Activated CD8-positive, alpha-beta memory T cell treated with anti-CD3 and anti-CD28 coated beads, Interleukin-2, amount 50 U/mL, for 4 hours (primary cell): ENCODE measurements around the gene KRT33A.

Source experiments
- DNase-seq: peaks from one replicate; pipeline ENCODE4 v3.0.0-alpha.2; 2020

The KRT33A gene

DNA sequence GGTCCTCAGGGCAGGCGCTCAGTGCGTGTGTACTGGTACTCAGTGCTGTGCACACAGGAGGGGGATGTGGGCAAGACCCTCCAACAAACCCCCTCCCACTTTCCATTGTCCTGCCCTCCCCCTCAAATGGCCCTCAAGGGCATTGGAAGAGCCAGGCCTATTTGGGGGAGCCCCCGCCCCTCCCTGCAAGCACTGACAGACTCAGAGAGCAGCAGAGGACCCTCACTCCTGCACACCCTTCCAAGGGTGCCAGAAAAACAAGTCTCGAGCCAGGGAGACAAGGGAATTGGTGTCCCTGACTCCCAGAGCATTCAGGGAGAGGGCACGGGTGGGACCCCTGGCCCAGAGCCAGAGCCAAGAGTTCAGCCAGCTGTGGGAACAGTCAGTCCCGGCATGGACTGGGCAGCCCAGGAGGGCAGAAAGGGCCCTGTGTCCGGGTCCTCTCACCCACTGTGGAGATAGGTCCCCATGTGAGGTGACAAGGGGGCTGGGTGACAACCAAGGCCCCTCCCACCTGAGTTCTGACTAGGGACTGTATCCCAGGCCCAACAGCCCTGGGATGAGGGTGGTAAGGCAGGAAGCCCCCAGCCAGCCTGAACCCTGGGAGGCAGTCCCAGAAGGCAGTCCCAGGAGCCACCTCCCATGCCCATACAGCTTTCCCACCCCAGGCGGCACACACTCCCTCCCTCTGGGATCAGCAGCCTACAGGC lies 23.1 kb downstream of the KRT33A start:
- no peak for DNase-seq

DNA sequence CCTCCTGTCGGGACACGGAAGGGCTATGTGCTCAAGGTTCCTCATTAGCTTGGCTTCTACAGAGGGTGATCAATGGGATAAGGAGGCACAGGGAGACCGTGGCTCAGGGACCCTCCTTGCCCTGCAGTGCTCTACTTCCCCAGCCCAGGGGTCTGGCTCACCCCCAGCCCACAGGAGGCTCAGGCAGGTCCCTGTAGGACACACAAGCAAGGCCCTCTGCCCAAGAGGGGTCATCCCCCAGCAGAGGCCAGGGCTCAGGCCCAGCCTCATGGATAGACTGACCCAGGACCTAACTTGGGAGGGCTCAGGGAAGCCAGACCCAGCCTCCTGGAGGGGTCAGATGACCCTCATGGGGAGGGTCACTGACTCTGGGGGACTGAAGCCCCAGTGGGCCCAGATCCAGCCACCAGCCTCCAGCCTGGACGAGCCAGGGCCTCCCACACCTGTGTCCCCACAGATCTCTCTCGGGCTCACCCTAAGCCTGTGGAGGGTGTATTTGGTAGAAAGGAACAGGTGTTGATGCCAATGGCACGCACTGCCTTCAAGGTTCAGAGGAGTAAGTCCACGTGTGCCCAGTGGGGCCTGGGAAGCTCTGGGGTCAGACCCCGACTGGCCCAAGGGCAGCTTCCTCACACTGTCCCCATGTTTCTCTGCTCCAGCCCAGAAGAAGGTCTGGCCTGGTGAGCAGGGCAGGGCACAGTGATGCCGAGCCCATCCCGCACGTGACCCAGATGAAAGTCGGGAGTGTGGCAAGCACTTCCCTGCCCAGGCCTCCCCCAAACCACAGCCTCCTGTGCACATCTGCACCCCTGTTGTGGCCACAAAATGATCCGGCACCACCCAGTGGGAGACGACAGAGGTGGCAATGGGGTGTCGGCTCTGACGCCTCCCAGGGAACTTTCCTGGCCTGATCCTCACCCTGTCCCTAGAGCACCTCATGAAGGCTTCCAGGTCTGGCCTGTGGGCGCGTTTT lies 24.2 kb downstream of the KRT33A start:
- DNase-seq = no peak

DNA sequence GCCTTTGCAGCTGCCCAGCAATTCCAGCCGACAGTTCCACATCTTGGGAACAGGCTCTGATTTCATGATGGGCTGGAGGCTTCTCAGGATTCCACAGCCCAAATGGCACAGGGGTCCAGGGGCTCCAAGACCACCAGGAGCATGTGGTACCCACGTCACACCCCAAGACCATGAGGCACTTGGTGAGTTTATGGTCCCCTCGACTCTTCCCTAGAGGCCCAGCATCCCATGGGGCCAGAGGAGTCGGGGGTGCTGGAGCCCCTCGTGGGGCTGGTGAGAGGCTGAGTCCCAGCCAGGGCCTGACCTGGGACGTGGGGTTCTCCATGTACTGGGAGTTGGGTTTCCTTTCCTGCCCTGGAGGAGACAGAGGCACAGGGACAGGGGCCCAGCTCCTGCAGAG lies 25.0 kb downstream of the KRT33A start:
- no peak for DNase-seq

DNA sequence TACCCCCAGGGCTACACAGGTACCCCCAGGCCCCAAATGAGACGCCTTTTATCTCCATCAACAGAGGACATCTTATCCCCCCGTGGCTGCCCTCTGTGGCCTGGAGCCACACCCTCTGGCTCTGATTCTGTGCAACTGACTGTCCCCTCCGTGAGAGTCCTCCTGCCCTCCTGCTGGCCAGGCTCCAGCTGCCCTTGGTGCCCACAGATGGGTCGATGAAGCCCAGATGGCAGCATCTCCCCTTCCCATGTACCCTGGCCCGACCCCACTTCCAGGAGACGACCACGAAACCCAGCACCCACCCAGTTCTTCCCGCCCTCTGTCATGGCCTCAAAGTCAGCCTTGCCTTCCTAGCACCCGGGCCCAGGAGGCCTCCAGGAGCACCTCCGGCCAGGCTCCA lies 25.5 kb downstream of the KRT33A start:
- no peak for DNase-seq

DNA sequence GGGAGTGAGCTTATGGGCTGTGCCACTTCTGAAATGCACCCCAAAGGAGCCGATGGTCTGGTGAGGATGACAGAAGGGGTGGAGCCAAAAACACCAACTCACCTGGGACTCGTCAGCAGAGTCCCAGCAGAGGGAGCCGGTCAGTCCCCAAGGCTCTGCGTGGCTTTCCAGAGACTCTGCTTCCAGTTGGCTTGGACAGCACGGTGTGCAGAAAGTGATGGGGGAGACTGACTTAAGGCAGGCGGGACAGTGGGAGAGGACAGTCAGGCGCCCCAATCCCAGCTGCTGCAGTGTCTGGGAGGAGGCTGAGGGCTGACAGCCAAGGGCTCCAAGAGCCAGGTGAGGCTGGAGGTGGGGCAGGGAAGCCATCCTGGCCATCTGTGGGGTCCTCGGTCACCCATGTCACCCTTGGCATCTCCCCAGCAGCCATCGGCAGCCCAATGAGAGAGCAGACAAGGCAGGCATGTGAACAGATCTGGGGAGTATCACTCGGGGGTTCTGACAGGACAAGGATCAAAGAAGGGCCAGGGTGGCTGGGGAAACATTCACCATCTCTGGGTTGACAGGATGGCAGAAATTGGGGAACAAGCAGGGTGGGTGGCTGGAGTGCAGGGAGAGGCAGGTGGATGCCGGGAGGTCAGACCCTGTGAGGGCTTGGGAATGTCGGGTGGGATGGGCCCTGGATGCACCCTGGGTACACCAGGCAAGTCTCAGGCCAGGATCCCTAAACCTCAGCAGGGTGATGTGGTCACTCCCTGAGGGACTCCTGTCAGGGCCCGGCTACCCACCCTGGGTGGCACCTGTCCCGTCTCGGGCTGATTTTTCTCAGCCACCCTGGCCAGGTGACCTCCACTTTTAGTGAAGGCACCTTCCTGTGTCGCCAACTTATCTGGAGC lies 26.2 kb downstream of the KRT33A start:
- no peak for DNase-seq

DNA sequence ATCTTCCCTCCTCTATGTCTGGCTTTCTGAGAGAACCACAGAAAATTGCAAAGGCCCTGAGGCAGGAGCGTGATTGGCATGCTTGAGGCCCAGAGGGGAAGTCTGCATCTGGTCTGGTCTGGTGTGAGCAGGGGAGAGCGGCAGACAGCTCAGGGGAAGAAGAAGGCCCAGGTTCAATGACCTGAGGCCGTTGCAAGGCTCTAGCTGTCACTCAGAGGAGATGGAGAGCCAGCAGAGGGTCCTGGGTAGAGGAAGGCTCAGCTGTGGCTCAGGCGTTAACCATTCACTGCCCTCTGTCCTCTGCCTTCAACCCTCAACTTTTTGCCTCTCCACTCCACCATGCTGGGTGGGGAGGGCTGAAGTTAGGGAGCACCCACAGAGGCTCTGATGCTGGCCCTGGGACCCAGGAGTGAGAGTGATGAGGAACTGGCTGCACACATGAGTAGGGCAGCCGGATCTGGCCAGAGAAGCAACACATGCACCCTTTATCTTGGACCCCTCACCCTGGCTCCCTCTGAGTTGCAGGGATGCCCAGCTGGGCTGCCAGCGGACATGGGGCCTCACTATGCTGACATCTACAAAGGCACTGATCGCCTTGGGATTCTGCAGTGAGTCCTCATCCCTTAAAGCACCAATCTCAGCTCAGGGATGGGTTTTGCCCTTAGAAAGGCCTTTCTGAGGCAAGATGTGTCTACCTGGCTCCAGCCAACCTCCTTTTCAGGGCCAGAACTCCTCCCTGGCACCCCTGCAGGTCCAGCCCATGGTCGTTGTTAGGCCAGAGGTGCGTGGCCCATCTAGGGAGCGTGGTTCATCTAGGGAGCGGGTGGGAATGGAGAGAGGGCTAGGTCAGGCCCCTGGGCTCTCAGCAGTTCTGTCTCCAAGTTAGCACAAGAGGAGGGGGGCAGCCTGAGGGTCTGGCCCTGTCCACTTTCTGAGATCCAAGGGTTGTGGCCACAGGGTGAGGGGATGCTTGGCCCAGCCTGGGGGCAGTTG lies 27.4 kb downstream of the KRT33A start:
- DNase-seq = no peak

DNA sequence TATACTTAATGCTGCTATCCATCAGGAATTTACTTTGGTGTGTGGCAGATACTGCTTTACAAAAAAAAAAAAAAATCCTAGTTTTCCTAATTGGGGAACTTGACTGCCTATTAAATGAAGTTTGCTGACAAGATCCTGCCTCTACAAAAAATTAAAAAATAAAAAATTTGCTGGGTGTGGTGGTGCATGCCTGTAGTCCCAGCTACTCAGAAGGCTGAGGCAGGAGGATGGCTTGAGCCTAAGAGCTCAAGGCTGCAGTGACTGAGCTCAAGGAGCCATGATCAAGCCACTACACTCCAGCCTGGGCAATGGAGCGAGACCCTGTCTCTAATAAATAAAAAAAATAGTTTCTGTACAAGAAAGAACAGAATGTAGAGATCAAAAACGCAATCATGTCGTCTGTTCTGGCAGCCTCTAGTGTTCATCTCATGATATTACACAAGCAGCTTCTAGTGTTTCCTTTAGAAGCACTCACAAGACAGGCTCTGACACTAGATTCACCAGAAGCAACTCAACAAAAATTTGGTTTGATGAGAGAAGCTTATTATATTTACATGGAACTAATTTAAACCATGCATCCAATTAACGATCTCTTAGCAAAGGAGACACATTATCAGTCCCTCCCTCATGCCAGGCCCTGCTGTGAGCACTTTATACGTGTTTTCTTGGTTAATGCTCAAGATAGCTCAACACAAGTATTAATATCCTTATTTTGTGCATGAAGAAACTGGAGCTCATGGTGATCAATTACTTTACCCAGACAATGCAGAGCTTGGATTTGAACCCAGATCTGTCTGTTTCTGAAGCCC lies 28.3 kb downstream of the KRT33A start:
- DNase-seq = no peak

DNA sequence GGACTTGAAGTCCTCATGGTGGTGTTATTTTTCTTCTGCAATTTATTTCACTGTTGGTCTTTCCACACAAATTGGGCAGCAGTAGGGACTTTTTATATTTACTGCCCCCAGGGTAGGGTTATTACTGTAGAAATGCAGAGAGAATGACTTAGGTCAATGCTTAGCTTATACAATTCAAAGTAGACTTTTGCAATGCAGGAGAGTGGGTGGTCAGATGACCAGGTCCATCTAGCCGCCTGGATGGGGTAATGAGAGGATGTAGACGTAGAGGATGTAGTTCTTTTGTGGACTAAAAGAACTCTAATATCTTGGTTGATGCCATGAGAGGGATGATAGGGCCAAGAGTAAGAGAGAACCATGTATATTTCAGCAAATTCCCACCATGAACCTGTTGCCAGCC lies 32.4 kb downstream of the KRT33A start:
- DNase-seq = no peak

DNA sequence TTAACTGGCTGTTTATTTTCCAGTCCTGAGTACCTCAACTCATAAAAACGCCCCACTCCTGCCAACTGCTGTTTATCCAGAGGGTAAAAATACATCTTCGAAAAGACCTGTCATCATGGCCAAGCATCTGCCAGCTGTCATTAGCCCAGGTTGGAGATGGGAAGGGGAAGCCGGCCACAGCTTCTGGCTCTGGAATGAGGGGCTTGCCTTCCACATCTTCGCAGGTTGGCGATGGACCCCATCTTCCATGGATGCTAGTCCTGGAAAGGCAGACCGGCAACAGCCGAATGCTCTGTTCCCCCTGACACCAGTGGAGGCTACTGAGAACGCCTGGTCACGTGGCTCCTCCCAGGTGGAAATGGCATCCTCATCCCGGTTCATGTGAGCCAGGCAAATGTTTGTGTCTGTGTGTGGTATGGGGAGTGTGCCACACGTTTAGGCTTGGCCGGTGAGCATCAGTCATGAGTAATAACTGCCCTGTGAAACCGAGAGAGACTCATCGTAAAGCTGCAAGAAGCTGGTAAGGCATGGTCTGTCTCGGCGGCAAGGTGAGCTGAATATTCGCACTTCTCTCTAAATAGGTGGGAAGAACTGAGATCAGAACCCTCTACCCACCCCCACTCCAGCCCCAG lies 34.7 kb downstream of the KRT33A start:
- DNase-seq = no peak

DNA sequence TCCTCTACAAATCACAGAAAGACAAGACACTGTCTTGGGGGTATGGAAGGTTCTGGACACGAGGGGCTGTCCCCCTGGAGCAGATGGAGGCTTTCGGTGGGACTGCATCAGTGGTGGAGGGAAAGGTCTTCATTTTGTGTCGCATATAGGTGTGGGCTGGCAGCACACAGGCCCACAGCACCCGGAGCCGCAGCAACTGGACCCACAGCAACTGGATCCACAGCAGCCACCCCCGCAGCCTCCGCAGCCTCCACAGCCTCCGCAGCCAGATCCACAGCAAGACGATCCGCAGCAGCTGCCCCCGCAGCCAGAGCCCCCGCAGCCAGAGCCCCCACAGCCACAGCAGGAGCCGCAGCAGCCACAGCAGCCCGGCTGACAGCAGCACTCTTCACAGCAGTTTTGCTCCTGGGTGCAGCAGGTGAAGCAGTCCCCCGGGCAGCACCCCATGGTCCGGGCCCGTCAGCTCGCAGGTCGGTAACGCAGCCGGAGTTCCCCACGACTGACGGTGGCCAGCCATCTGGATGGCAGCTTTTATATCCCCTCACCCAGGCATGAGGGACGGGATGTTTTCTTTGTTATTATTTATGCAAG lies 35.3 kb downstream of the KRT33A start, which contains the start of gene KRTAP17-1:
KRTAP17-1 (minus strand) TSS at position 507 of the 591 bp plus-strand sequence; CDS start at position 447, 60 bp downstream.
- no peak for DNase-seq

DNA sequence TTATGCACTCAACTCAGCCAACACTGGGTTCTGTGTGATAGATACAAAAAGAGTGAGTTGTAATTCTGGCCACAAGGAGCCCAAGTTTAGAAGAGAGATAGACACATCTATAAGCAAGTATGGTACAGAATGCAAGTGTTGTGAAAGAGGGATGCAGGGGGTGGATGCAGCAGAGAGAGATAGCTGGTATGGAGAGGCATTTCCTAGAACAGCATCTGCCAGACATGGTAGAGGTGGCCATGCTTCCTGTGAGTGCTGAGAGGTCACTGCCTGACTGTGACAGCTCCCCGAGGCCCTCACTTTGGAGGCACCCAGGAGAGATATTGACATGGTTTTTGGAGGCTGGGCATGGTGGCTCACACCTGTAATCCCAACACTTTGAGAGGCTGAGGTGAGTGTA lies 39.5 kb downstream of the KRT33A start:
- DNase-seq = no peak

DNA sequence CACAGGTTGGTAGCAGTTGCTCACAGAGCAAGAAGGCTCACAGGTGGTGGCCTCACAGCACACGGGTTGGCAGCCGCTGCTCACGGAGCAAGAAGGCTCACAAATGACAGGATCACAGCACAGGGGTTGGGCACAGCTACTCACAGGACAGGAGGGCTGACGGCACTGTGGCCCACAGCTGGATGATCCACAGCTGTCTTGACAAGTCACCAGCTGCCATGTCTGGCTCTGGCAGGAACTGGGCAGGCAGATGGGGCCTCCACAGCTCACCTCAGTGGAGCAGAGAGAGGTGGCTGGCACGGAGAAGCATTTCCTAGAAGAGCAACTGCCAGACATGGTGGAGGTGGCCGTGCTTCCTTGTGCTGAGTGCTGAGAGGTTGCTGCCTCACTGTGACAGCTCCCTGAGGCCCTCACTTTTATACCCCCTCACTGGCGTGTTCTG lies 41.7 kb downstream of the KRT33A start, which contains the start of gene KRTAP16-1:
KRTAP16-1 (minus strand) TSS at position 392 of the 442 bp plus-strand sequence; CDS start at position 336, 56 bp downstream.
- peak; percentile 34 for DNase-seq

DNA sequence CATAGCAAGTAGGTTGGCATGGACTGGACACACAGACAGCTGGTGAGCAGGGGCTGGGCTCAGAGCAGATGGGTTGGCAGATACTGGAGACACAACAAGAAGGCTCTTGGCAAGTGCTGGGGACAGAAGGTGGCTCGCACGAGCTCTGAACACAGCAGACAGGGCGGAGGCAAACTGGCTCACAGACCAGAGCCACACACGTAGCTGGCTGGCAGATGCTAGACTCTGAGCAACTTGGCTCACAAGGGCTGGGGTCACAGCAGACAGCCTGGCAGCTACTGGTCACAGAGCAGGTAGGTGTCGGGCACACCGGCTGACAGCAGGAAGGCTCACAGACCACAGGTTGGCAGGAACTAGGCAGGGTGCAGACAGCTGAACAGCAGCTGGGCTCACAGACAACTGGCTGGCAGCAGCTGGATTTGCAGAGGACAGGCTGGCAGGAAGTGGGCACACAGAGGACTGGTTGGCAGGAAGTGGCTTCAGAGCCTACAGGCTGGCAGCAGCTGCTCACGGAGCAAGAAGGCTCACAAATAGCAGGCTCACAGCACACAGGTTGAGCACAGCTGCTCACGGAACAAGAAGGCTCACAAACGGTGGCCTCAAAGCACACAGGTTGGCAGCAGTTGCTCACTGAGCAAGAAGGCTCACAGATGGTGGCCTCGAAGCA lies 42.2 kb downstream of the KRT33A start:
- peak; percentile 56 for DNase-seq

DNA sequence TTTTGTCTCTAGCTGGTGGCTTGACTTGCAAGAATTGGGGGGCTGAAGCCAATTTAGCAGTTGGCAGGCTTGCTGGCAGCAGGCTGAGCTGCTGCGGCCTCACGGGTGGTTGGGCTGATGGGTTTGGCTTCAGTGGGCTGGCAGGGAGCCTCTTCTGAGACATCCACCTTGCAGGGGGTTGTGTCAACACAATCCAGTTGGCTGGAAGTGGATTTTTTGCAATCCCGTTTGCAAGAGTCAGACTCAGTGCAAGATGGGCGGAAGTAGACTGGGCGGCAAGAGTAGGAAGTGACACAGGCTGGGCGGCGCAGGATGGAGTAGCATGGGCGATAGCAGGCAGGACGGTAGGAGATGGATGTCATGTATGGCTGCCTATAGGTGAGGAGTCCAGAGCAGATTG lies 43.0 kb downstream of the KRT33A start:
- no peak for DNase-seq

DNA sequence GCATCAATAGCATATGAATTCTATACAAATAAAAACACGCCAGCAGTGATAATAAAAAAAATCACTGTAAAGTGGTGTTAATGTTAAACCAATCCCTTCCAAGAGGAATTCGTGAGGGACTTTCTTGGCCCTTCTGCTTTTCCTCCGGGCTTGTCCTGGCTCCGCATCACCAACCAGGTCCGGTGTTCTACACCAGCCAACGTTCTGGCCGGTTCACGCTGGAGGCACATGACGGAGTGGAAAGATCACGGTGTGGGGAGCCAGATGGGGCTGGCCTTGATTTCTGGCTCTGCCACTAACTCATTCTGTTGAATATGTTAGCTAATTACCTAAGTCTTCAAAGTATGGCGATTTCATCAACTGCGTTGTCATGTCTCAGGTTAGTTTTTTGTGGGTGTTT lies 46.5 kb downstream of the KRT33A start:
- DNase-seq = no peak

DNA sequence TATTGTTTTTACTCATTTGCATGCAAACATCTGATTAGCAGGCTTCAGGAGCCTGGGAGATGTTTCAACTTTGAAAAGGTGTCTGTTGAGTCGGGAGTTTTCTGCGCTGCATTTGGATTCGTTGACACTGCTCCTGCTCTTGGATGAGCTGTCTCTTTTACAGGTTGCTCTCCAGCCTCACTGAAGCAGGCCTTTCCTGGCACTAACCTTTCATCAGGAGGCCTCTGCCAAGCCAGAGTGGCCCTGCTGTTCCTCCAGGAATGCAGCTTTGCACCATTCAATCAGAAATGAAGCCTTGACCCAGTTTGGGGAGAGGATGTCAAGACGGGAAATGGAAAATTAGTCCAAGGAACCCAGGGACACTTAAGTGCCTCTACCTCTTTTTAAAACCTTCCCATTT lies 47.6 kb downstream of the KRT33A start:
- no peak for DNase-seq

DNA sequence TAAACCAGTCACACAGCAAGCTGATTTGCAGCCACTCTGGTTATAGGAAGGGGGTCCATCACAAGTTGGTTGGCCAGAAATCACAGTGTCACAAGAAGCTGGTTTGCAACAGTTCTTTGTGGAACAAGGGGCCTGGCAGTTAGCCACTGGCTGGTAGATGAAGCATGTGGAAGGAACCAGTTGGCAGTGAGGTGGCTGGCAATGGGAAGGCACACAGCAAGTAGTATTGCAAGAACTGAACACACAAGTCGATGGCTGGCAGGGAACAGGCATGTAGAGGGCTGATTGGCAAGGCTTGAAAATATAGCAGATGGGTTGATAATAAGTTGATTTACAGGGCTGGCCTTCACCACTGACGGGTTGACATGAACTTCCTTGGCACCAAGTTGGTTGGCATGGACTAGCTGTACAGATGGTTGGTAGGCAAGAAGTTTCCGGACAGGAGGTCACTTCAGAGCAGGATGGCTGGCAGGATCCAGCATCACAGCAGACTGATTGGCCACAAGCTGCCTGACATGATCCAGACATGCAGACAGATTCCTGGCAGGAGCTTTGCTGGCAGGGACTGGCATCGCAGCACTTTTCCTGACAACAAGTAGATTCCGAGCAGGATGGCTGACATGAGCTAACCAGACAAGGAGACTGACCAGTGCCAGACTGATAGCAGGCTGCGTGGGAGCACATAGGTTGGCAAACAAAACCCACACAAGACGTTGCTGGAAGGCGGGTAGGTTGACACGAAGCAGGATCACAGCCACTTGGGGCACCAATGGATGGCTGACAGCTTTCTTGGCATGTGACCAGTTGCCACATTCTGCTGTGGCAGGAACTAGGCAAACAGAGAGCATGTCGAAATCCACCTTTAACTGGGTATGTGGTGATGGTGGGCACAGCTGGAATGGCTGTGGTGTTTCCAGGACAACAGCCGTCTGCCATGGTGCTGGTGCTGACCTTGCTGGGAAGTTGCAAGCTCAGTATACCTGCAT lies 48.4 kb downstream of the KRT33A start, which contains the start of gene KRTAP29-1:
KRTAP29-1 (minus strand) TSS at position 936 of the 986 bp plus-strand sequence; CDS start at position 936, 0 bp downstream.
- no peak for DNase-seq
